Liver (tissue), 9 donors: ENCODE results near the gene PPP1R2. TPM values are rescaled to one million over a fixed set of nuclear protein-coding genes. Genes with fewer than 3 reads are reported as not detected.
"Not testable (repeated sequence)": the region's sequence is repeated elsewhere in the genome, so short reads cannot be mapped to it uniquely, and the experiment has no call there.

Experiments
- DNase-seq: peaks from one replicate; pipeline ENCODE4 v3.0.0-alpha.2; 2017; ENCODE audit warnings: low spot score
- H3K27ac ChIP-seq, 2 donors: one replicate each; pipeline ENCODE4 v1.7.0; 2013; ENCODE audit warnings: inconsistent platforms in 2 of 2, low read length in 2 of 2, control low read depth in 1 of 2, low read depth in 1 of 2, mild to moderate bottlenecking in 1 of 2
- H3K27me3 ChIP-seq, 4 donors: one replicate each; pipeline versions ENCODE4 v1.6.1 to v1.7.0; 2013; ENCODE audit warnings: low read length in 3 of 4, inconsistent platforms in 1 of 4, mild to moderate bottlenecking in 1 of 4, moderate library complexity in 1 of 4; ENCODE audit not compliant: control insufficient read depth in 4 of 4, insufficient read depth in 4 of 4
- H3K36me3 ChIP-seq, 4 donors: one replicate each; pipeline versions ENCODE4 v1.6.1 to v1.7.0; 2013; ENCODE audit warnings: low read length in 3 of 4, mild to moderate bottlenecking in 3 of 4, low read depth in 1 of 4, moderate library complexity in 1 of 4; ENCODE audit not compliant: control insufficient read depth in 4 of 4, insufficient read depth in 3 of 4
- H3K4me1 ChIP-seq, 4 donors: one replicate each; pipeline versions ENCODE4 v1.6.1 to v1.7.0; 2013; ENCODE audit warnings: low read length in 3 of 4, mild to moderate bottlenecking in 3 of 4, moderate library complexity in 1 of 4; ENCODE audit not compliant: control insufficient read depth in 4 of 4, insufficient read depth in 4 of 4
- H3K4me3 ChIP-seq, 3 donors: one replicate each; pipeline versions ENCODE4 v1.6.1 to v1.7.0; 2013; ENCODE audit warnings: low read length in 3 of 3, control low read depth in 1 of 3, low read depth in 1 of 3, mild to moderate bottlenecking in 1 of 3
- H3K9ac ChIP-seq, 2 donors: one replicate each; pipeline ENCODE4 v1.7.0; 2013; ENCODE audit warnings: low read length in 2 of 2, mild to moderate bottlenecking in 2 of 2, moderate library complexity in 2 of 2, control low read depth in 1 of 2, low read depth in 1 of 2
- H3K9me3 ChIP-seq, 4 donors: one replicate each; pipeline versions ENCODE4 v1.6.1 to v1.7.0; 2013; ENCODE audit warnings: low read length in 3 of 4; ENCODE audit not compliant: control insufficient read depth in 4 of 4
- EGR1 ChIP-seq, 2 donors: IDR thresholded peaks; 2 replicates each; pipeline ENCODE4 v1.6.1; 2016 to 2018; ENCODE audit warnings: antibody characterized with exemption in 2 of 2, low read depth in 2 of 2
- FOXA1 ChIP-seq: IDR thresholded peaks from 2 replicates; pipeline ENCODE4 v1.6.1; 2016; ENCODE audit warnings: antibody characterized with exemption
- FOXA2 ChIP-seq: IDR thresholded peaks from 2 replicates; pipeline ENCODE4 v1.6.1; 2016; ENCODE audit warnings: antibody characterized with exemption
- GABPA ChIP-seq, 2 donors: IDR thresholded peaks in 1 of 2; conservative IDR thresholded peaks in 1 of 2; 2 replicates each; pipeline ENCODE4 v1.6.1; 2016; ENCODE audit warnings: antibody characterized with exemption in 2 of 2, mild to moderate bottlenecking in 1 of 2, moderate library complexity in 1 of 2
- HNF4A ChIP-seq, 2 donors: conservative IDR thresholded peaks; 2 replicates each; pipeline ENCODE4 v1.6.1; 2016; ENCODE audit warnings: antibody characterized with exemption in 2 of 2, mild to moderate bottlenecking in 2 of 2
- HNF4G ChIP-seq: IDR thresholded peaks from 2 replicates; pipeline ENCODE4 v1.6.1; 2016; ENCODE audit warnings: antibody characterized with exemption
- NR2F2 ChIP-seq: IDR thresholded peaks from 2 replicates; pipeline ENCODE4 v1.6.1; 2016; ENCODE audit warnings: antibody characterized with exemption
- RAD21 ChIP-seq, 2 donors: IDR thresholded peaks; 2 replicates each; pipeline ENCODE4 v1.6.1; 2016; ENCODE audit warnings: antibody characterized with exemption in 2 of 2, mild to moderate bottlenecking in 2 of 2
- RXRA ChIP-seq, 2 donors: IDR thresholded peaks; 2 replicates each; pipeline ENCODE4 v1.6.1; 2017 to 2018; ENCODE audit warnings: antibody characterized with exemption in 2 of 2, mild to moderate bottlenecking in 1 of 2
- SP1 ChIP-seq: IDR thresholded peaks from 2 replicates; pipeline ENCODE4 v1.6.1; 2018; ENCODE audit warnings: antibody characterized with exemption, mild to moderate bottlenecking
- TAF1 ChIP-seq: conservative IDR thresholded peaks from 2 replicates; pipeline ENCODE4 v1.6.1; 2016; ENCODE audit warnings: antibody characterized with exemption, mild to moderate bottlenecking
- WGBS: extraction: QIAGEN DNeasy Blood & Tissue Kit; methylation state at CpG from one replicate; pipeline ENCODE4 v1.1.7; 2013; 5-methylcytosine and 5-hydroxymethylcytosine counted together
- polyA plus RNA-seq, 2 donors: library from polyadenylated mRNA; stranded (reverse) in 1 of 2; unstranded in 1 of 2; fragments of 200-250 nt in 1 of 2; fragments of >200 nt in 1 of 2; fragmentation: Nextera tagmentation in 1 of 2; extraction: Ambion mirVana in 1 of 2; gene quantifications; one replicate each; pipeline versions ENCODE4 v1.2.1 to v1.2.3, GENCODE V29; 2013 to 2015
- total RNA-seq, 2 donors: library from RNA; depleted of rRNA; stranded (reverse); fragments of >200 nt; gene quantifications; one replicate each; pipeline ENCODE4 v1.2.3, GENCODE V29; 2014
- TF ChIP-seq, protein P1 (sequence below): IDR thresholded peaks from 2 replicates; pipeline ENCODE4 v1.6.1; 2016; ENCODE audit warnings: antibody characterized with exemption
- TF ChIP-seq, protein P2 (sequence below): IDR thresholded peaks from 2 replicates; pipeline ENCODE4 v1.6.1; 2016; ENCODE audit warnings: antibody characterized with exemption
- TF ChIP-seq, protein P3 (sequence below): IDR thresholded peaks from 2 replicates; pipeline ENCODE4 v1.6.1; 2016; ENCODE audit warnings: antibody characterized with exemption, mild to moderate bottlenecking
- TF ChIP-seq, protein P4 (sequence below): IDR thresholded peaks from 2 replicates; pipeline ENCODE4 v1.6.1; 2016; ENCODE audit warnings: antibody characterized with exemption
- donor health status: healthy.
- donor health status: healthy.
- donor health status: healthy.
- donor health status: healthy.
- donor health status: healthy.

Gene PPP1R2
- total and polyA plus RNA-seq, 4 donors: 9.3 to 21.4 (median 16.0) TPM

- TF ChIP-seq, protein P1, sequence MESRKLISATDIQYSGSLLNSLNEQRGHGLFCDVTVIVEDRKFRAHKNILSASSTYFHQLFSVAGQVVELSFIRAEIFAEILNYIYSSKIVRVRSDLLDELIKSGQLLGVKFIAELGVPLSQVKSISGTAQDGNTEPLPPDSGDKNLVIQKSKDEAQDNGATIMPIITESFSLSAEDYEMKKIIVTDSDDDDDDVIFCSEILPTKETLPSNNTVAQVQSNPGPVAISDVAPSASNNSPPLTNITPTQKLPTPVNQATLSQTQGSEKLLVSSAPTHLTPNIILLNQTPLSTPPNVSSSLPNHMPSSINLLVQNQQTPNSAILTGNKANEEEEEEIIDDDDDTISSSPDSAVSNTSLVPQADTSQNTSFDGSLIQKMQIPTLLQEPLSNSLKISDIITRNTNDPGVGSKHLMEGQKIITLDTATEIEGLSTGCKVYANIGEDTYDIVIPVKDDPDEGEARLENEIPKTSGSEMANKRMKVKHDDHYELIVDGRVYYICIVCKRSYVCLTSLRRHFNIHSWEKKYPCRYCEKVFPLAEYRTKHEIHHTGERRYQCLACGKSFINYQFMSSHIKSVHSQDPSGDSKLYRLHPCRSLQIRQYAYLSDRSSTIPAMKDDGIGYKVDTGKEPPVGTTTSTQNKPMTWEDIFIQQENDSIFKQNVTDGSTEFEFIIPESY: no peak
- TF ChIP-seq RAD21 (IDR thresholded peaks at IDR 0.05): no peak
- TF ChIP-seq HNF4A (conservative IDR thresholded peaks at IDR 0.05): no peak
- TF ChIP-seq HNF4G: no peak
- no peak for TF ChIP-seq GABPA (IDR thresholded peaks at IDR 0.05 in 1 of 2, conservative IDR thresholded peaks at IDR 0.05 in 1 of 2)
- no peak for TF ChIP-seq TAF1
- no peak for TF ChIP-seq FOXA2
- TF ChIP-seq EGR1 (IDR thresholded peaks at IDR 0.05; ENCODE audit: low read depth in 2 of 2): no peak
- TF ChIP-seq, protein P2, sequence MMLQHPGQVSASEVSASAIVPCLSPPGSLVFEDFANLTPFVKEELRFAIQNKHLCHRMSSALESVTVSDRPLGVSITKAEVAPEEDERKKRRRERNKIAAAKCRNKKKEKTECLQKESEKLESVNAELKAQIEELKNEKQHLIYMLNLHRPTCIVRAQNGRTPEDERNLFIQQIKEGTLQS: no peak
- no peak for TF ChIP-seq FOXA1
- TF ChIP-seq, protein P3, sequence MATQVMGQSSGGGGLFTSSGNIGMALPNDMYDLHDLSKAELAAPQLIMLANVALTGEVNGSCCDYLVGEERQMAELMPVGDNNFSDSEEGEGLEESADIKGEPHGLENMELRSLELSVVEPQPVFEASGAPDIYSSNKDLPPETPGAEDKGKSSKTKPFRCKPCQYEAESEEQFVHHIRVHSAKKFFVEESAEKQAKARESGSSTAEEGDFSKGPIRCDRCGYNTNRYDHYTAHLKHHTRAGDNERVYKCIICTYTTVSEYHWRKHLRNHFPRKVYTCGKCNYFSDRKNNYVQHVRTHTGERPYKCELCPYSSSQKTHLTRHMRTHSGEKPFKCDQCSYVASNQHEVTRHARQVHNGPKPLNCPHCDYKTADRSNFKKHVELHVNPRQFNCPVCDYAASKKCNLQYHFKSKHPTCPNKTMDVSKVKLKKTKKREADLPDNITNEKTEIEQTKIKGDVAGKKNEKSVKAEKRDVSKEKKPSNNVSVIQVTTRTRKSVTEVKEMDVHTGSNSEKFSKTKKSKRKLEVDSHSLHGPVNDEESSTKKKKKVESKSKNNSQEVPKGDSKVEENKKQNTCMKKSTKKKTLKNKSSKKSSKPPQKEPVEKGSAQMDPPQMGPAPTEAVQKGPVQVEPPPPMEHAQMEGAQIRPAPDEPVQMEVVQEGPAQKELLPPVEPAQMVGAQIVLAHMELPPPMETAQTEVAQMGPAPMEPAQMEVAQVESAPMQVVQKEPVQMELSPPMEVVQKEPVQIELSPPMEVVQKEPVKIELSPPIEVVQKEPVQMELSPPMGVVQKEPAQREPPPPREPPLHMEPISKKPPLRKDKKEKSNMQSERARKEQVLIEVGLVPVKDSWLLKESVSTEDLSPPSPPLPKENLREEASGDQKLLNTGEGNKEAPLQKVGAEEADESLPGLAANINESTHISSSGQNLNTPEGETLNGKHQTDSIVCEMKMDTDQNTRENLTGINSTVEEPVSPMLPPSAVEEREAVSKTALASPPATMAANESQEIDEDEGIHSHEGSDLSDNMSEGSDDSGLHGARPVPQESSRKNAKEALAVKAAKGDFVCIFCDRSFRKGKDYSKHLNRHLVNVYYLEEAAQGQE: no peak
- no peak for TF ChIP-seq SP1
- TF ChIP-seq, protein P4, sequence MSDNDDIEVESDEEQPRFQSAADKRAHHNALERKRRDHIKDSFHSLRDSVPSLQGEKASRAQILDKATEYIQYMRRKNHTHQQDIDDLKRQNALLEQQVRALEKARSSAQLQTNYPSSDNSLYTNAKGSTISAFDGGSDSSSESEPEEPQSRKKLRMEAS: no peak
- TF ChIP-seq NR2F2: no peak
- no peak for TF ChIP-seq RXRA (IDR thresholded peaks at IDR 0.05)
- no peaks in the 10 kb centered on the region for H3K4me1 ChIP-seq
- H3K4me3 ChIP-seq: no peak overlapping the region
- H3K36me3 ChIP-seq: no peaks in the 10 kb centered on the region
- H3K9ac ChIP-seq: no peak overlapping the region
- peaks cover 0 to 7% (median 0%) of the 10 kb centered on the region in 4 donors for H3K27me3 ChIP-seq
- H3K27ac ChIP-seq: no peak overlapping the region
- WGBS: 74% methylated on average over 6 of the region's 6 CpGs
- no peaks in the 10 kb centered on the region for H3K9me3 ChIP-seq
- DNase-seq: no peak
Observed at GRCh38 chr3:195591220-195591619, 48.1 kb upstream of the PPP1R2 start.

GRCh38 chr3:195590381-195590780, 47.3 kb upstream of the PPP1R2 start:
- H3K9ac ChIP-seq, H3K4me1 ChIP-seq, H3K9me3 ChIP-seq, H3K4me3 ChIP-seq, H3K36me3 ChIP-seq, H3K27ac ChIP-seq, DNase-seq, H3K27me3 ChIP-seq: not testable (repeated sequence)
- 97% methylated on average over 2 of the region's 2 CpGs for WGBS

DNA sequence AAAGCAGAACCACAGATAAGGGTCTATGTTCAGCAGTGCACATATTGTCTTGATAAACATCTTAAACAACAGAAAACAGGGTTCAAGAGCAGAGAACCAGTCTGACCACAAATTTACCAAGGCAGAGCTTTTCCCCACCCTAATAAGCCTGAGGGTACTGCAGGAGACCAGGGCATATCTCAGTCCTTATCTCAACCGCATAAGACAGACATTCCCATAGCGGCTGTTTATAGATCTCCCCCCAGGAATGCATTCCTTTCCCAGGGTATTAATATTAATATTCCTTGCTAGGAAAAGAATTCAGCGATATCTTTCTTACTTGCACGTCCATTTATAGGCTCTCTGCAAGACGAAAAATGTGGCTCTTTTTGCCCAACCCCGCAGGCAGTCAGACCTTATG, 46.7 kb upstream of the PPP1R2 start:
- not testable (repeated sequence) for H3K9me3 ChIP-seq, DNase-seq, H3K9ac ChIP-seq, H3K4me3 ChIP-seq, H3K4me1 ChIP-seq, H3K27me3 ChIP-seq, H3K36me3 ChIP-seq, H3K27ac ChIP-seq
- 86% methylated on average over 6 of the region's 6 CpGs for WGBS
